Vagina (tissue), 2 donors: ENCODE data around the gene FRAT1.

ENCODE experiments used
- CTCF ChIP-seq, 3 experiments: fragments of 450-650 bp in 2 of 3; fragments of 200-600 bp in 1 of 3; sonication (generic) in 1 of 3; IDR thresholded peaks; one replicate each; pipeline ENCODE4 v1.5.1; 2017 to 2019; ENCODE audit warnings: antibody characterized with exemption in 3 of 3, mild to moderate bottlenecking in 2 of 3, moderate library complexity in 2 of 3
- POLR2A ChIP-seq, 2 donors: fragments of 450-650 bp; IDR thresholded peaks; one replicate each; pipeline ENCODE4 v1.6.1; 2017; ENCODE audit warnings: antibody characterized with exemption in 2 of 2, mild to moderate bottlenecking in 2 of 2, moderate library complexity in 2 of 2
- POLR2AphosphoS5 ChIP-seq, 2 donors: sonication (generic); formaldehyde crosslinking; IDR thresholded peaks; one replicate each; pipeline ENCODE4 v1.9.0; 2017; ENCODE audit warnings: antibody characterized with exemption in 2 of 2, mild to moderate bottlenecking in 2 of 2, low read depth in 1 of 2; ENCODE audit not compliant: insufficient read depth in 1 of 2

- TF ChIP-seq CTCF (IDR thresholded peaks at IDR 0.05) (no peak), POLR2A (IDR thresholded peaks at IDR 0.05) (no peak), POLR2AphosphoS5 (IDR thresholded peaks at IDR 0.05; ENCODE audit: insufficient read depth in 1 of 2, low read depth in 1 of 2) (no peak)
Measured at GRCh38 chr10:97270523-97271154, 48.4 kb upstream of the FRAT1 start.
